Right atrium auricular region (tissue), 2 donors: ENCODE results near the gene SLC25A51. TPM values are rescaled to one million over a fixed set of nuclear protein-coding genes. Genes with fewer than 3 reads are reported as not detected.

ENCODE experiments used
- DNase-seq: peaks from one replicate; pipeline ENCODE4 v3.0.0-alpha.2; 2019; ENCODE audit warnings: low spot score
- H3K27ac ChIP-seq, 2 donors: fragments of 200-600 bp; sonication (generic); 1 replicate in 1 of 2; 2 replicates in 1 of 2; pipeline ENCODE4 v1.5.1; 2016 to 2019
- H3K27me3 ChIP-seq, 2 donors: fragments of 200-600 bp; sonication (generic); one replicate each; pipeline versions ENCODE4 v1.5.1 to v1.6.0; 2017 to 2019
- H3K36me3 ChIP-seq: fragments of 200-600 bp; sonication (generic); one replicate; pipeline ENCODE4 v1.5.1; 2016
- H3K4me1 ChIP-seq, 2 donors: fragments of 200-600 bp; sonication (generic); one replicate each; pipeline versions ENCODE4 v1.5.1 to v1.6.0; 2017 to 2019
- H3K4me3 ChIP-seq, 2 donors: fragments of 200-600 bp; sonication (generic); 1 replicate in 1 of 2; 2 replicates in 1 of 2; pipeline ENCODE4 v1.5.1; 2017 to 2019; ENCODE audit warnings: mild to moderate bottlenecking in 1 of 2, moderate library complexity in 1 of 2
- H3K9me3 ChIP-seq, 2 donors: fragments of 200-600 bp; sonication (generic); one replicate each; pipeline ENCODE4 v1.5.1; 2019
- CTCF ChIP-seq, 2 donors: fragments of 200-600 bp; sonication (generic); IDR thresholded peaks; one replicate each; pipeline ENCODE4 v1.5.1; 2019; ENCODE audit warnings: antibody characterized with exemption in 2 of 2
- total RNA-seq, 2 donors: library from RNA; depleted of rRNA; stranded (reverse); fragments of >200 nt; gene quantifications; one replicate each; pipeline ENCODE4 v1.1.0, GENCODE V29; 2016

The SLC25A51 gene
- total RNA-seq, 2 donors from 2014 or later, result 23.5 to 27.1 TPM

DNA sequence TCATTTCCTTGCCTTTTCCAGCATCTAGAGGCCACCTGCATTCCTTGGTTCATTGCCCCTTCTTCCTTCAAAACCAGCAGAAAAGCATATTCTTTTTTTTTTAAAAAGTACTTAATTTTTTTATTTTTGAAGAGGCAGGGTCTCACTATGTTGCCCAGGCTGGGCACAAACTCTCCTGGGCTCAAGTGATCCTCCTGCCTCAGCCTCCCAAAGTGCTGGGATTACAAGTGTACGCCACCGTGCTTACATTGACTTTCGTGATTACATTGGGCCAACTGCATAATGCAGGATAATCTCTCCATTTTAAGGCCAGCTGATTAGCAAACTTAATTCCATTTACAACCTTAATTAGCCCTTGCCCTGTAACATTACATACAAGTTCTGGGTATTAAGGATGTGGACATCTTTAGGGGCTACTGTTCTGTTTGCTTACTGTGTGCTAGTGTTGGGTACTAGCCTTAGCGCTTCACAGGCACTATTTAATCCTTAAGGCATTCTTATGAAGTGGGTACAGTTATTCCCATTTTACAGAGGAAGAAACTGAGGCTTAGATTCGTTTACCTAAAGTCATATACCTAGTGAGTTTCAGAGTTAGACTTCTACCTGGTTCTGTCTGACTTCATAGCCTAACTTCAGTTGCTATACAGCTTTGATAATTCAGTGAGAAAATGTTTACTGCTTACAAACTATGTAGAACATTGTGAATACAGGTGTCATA lies 33.7 kb downstream of the SLC25A51 start:
- Histone ChIP-seq H3K4me1 (no peaks in the 10 kb centered on the region), H3K4me3 (no peak overlapping the region), H3K36me3 (peaks cover 5% of the 10 kb centered on the region), H3K27me3 (no peaks in the 10 kb centered on the region), H3K27ac (no peak overlapping the region), H3K9me3 (no peaks in the 10 kb centered on the region)
- no peak for TF ChIP-seq CTCF (IDR thresholded peaks at IDR 0.05)
- DNase-seq, result no peak

GRCh38 chr9:37862530-37862929 lies 41.4 kb downstream of the SLC25A51 start:
- no peaks in the 10 kb centered on the region for H3K4me1 ChIP-seq
- H3K4me3 ChIP-seq, result no peak overlapping the region
- H3K36me3 ChIP-seq, result peaks cover 13% of the 10 kb centered on the region
- no peaks in the 10 kb centered on the region for H3K9me3 ChIP-seq
- H3K27ac ChIP-seq, result no peak overlapping the region
- no peak for TF ChIP-seq CTCF (IDR thresholded peaks at IDR 0.05)
- no peaks in the 10 kb centered on the region for H3K27me3 ChIP-seq
- no peak for DNase-seq

GRCh38 chr9:37859043-37859442 lies 44.9 kb downstream of the SLC25A51 start:
- no peak for DNase-seq
- Histone ChIP-seq H3K27me3 (no peaks in the 10 kb centered on the region), H3K27ac (no peak overlapping the region), H3K4me1 (no peaks in the 10 kb centered on the region), H3K4me3 (no peak overlapping the region), H3K9me3 (no peaks in the 10 kb centered on the region), H3K36me3 (peaks cover 9% of the 10 kb centered on the region)
- no peak for TF ChIP-seq CTCF (IDR thresholded peaks at IDR 0.05)

DNA sequence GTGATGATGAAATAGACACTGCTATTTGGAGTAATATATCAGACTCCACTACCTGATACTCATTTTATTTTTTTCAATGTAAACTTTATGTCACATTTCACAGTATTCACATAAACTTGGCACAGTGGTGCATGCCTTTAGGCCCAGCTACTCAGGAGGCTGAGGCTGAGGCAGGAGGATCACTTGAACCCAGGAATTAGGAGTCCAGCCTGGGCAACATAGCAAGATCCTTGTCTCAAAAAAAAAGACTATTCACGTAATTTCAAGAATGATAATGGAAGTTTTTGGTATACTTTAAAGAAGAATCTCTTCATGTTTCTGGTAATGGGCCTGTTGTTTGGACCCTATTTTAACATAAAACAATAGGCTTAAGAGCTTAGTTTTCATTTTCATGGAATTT lies 47.4 kb downstream of the SLC25A51 start:
- no peak for TF ChIP-seq CTCF (IDR thresholded peaks at IDR 0.05)
- no peaks in the 10 kb centered on the region for H3K4me1 ChIP-seq
- DNase-seq, result no peak
- H3K4me3 ChIP-seq, result no peak overlapping the region
- H3K27ac ChIP-seq, result no peak overlapping the region
- H3K36me3 ChIP-seq, result peaks cover 6% of the 10 kb centered on the region
- no peaks in the 10 kb centered on the region for H3K9me3 ChIP-seq
- H3K27me3 ChIP-seq, result no peaks in the 10 kb centered on the region

GRCh38 chr9:37852222-37852621 lies 51.7 kb downstream of the SLC25A51 start:
- H3K27me3 ChIP-seq, result no peaks in the 10 kb centered on the region
- H3K27ac ChIP-seq, result no peak overlapping the region
- H3K4me1 ChIP-seq, result no peaks in the 10 kb centered on the region
- H3K9me3 ChIP-seq, result no peaks in the 10 kb centered on the region
- no peak for TF ChIP-seq CTCF (IDR thresholded peaks at IDR 0.05)
- H3K36me3 ChIP-seq, result no peaks in the 10 kb centered on the region
- no peak for DNase-seq
- no peak overlapping the region for H3K4me3 ChIP-seq
